ENCODE measurements around the gene SSTR3. TPM values are rescaled to one million over a fixed set of nuclear protein-coding genes. Genes with fewer than 3 reads are reported as not detected.

The SSTR3 gene
- total and polyA plus RNA-seq, 10 of the 15 experiments (the other 5 are each of a cell fraction or from before 2014, with no cell fraction given) = 0.03 to 4.5 (median 2.4) TPM

- no peak for TF ChIP-seq ELK1 (IDR thresholded peaks at IDR 0.05; ENCODE audit: low read depth, low read length)
- TF ChIP-seq PRDM15 (CRISPR knock-in tag; IDR thresholded peaks at IDR 0.05) = no peak
- TF ChIP-seq ZZZ3 (IDR thresholded peaks at IDR 0.05; ENCODE audit: control insufficient read depth, insufficient read length, low read depth) = no peak
- peak; percentile 86; the same call in 1 of the 2 replicates for TF ChIP-seq ZBED1 (IDR thresholded peaks at IDR 0.05; ENCODE audit: borderline replicate concordance)
- TF ChIP-seq NR2F1 (conservative IDR thresholded peaks at IDR 0.05) = peak; percentile 97
- no peak for TF ChIP-seq FOXK2 (IDR thresholded peaks at IDR 0.05)
- TF ChIP-seq PBX3 (IDR thresholded peaks at IDR 0.05; ENCODE audit: insufficient replicate concordance, low read depth, low read length) = peak; percentile 4
- TF ChIP-seq USF2 (IDR thresholded peaks at IDR 0.05; ENCODE audit: borderline replicate concordance, low read depth, low read length) = no peak
- TF ChIP-seq ZNF384 (IDR thresholded peaks at IDR 0.05; ENCODE audit: borderline replicate concordance, low read depth, low read length) = no peak
- TF ChIP-seq ETV6 (conservative IDR thresholded peaks at IDR 0.05 in 1 of 2, IDR thresholded peaks at IDR 0.05 in 1 of 2; ENCODE audit: borderline replicate concordance in 1 of 2, low read depth in 1 of 2) = 0 out of 4 replicates have a peak, but pooled peaks of 1 of the 2 experiments have one; percentile 48
- peak; percentile 93 for TF ChIP-seq ZNF24 (IDR thresholded peaks at IDR 0.05)
- TF ChIP-seq ZNF687 (IDR thresholded peaks at IDR 0.05) = peak; percentile 93
- peak; percentile 82 for TF ChIP-seq YBX1 (IDR thresholded peaks at IDR 0.05)
- TF ChIP-seq GATAD2B (conservative IDR thresholded peaks at IDR 0.05; ENCODE audit: low read depth) = peak; percentile 94
- no peak for TF ChIP-seq NFYA (IDR thresholded peaks at IDR 0.05; ENCODE audit: borderline replicate concordance, low read depth, low read length)
- TF ChIP-seq SPI1 (IDR thresholded peaks at IDR 0.05; ENCODE audit: borderline replicate concordance, insufficient read depth, low read depth, low read length) = peak; percentile 10; the same call in 1 of the 2 replicates
- TF ChIP-seq PAX5 (IDR thresholded peaks at IDR 0.05; ENCODE audit: borderline replicate concordance, low read depth, low read length) = peak; percentile 99
Observed at GRCh38 chr22:37162221-37163095, 49.8 kb downstream of the SSTR3 start (continued).

Measured in GM12878 (cell line).